Activated B cell treated with CpG ODN at 0.5 μM for 24 hours (primary cell): ENCODE measurements around the gene FBXO4. TPM values are rescaled to one million over a fixed set of nuclear protein-coding genes. Genes with fewer than 3 reads are reported as not detected.

ENCODE experiments used
- ATAC-seq: fragments of 200-7000 bp; cut with Tn5 transposase; one replicate; pipeline ENCODE4 v1.10.0; 2021; ENCODE audit warnings: low read depth, mild to moderate bottlenecking, moderate library complexity
- CTCF ChIA-PET: fragments of 350-600 bp; sonication (Branson Sonifier 250); formaldehyde crosslinking; loops from one replicate; lab custom pipeline; 2021; ENCODE audit warnings: antibody characterized with exemption; lab: Charles Lee
- POLR2A ChIA-PET: fragments of 350-600 bp; sonication (Branson Sonifier 250); formaldehyde crosslinking; loops from one replicate; lab custom pipeline; 2021; ENCODE audit warnings: antibody characterized with exemption; lab: Charles Lee
- DNase-seq: peaks from one replicate; pipeline ENCODE4 v3.0.0; 2022
- H3K27ac Mint-ChIP-seq: one replicate; pipeline ENCODE4 v1.8.0; 2020; ENCODE audit warnings: mixed read lengths
- H3K27me3 Mint-ChIP-seq: one replicate; pipeline ENCODE4 v1.8.0; 2021; ENCODE audit warnings: mixed read lengths
- H3K36me3 Mint-ChIP-seq: one replicate; pipeline ENCODE4 v1.8.0; 2021; ENCODE audit warnings: low read depth, mixed read lengths
- H3K4me1 Mint-ChIP-seq: one replicate; pipeline ENCODE4 v1.8.0; 2021; ENCODE audit warnings: mixed read lengths
- H3K4me3 Mint-ChIP-seq: one replicate; pipeline ENCODE4 v1.8.0; 2020; ENCODE audit warnings: mild to moderate bottlenecking, mixed read lengths
- H3K9me3 Mint-ChIP-seq: one replicate; pipeline ENCODE4 v1.8.0; 2020; ENCODE audit warnings: mixed read lengths
- CTCF ChIP-seq: fragments of 200-600 bp; IDR thresholded peaks from one replicate; pipeline ENCODE4 v1.8.0; 2022; ENCODE audit warnings: antibody characterized with exemption, mild to moderate bottlenecking
- intact Hi-C: fragments of 100-400 bp; cut with micrococcal nuclease; formaldehyde crosslinking; loops from one replicate; pipeline ENCODE4 v1.15.1; 2024
- total RNA-seq: library from RNA; stranded (reverse); gene quantifications from 2 replicates; pipeline ENCODE4 v1.2.3, GENCODE V29; 2022

The FBXO4 gene
- total RNA-seq, 1 donor from 2014 or later: 14.8 TPM

- no peaks in the 10 kb centered on the region for H3K9me3 Mint-ChIP-seq
- CTCF ChIA-PET: no interaction called here
- DNase-seq (no peak), ATAC-seq (no peak)
- no peak overlapping the region for H3K4me3 Mint-ChIP-seq
- POLR2A ChIA-PET: no interaction called here
- no peaks in the 10 kb centered on the region for H3K36me3 Mint-ChIP-seq
- no peak overlapping the region for H3K27ac Mint-ChIP-seq
- no peaks in the 10 kb centered on the region for H3K4me1 Mint-ChIP-seq
- intact Hi-C loops: no loop called here
- H3K27me3 Mint-ChIP-seq: peaks cover 32% of the 10 kb centered on the region
- no peak for TF ChIP-seq CTCF
Observed at GRCh38 chr5:41878643-41879478, 46.2 kb upstream of the FBXO4 start.

GRCh38 chr5:41882765-41883164, 42.3 kb upstream of the FBXO4 start:
- no peaks in the 10 kb centered on the region for H3K9me3 Mint-ChIP-seq
- TF ChIP-seq CTCF: no peak
- intact Hi-C loops: no loop called here
- H3K27ac Mint-ChIP-seq: no peak overlapping the region
- peaks cover 35% of the 10 kb centered on the region for H3K27me3 Mint-ChIP-seq
- DNase-seq (no peak), ATAC-seq (no peak)
- H3K4me3 Mint-ChIP-seq: no peak overlapping the region
- H3K4me1 Mint-ChIP-seq: no peaks in the 10 kb centered on the region
- ChIA-PET POLR2A (no interaction called here), CTCF (no interaction called here)
- H3K36me3 Mint-ChIP-seq: no peaks in the 10 kb centered on the region

GRCh38 chr5:41883243-41883642, 41.8 kb upstream of the FBXO4 start:
- CTCF ChIA-PET: no interaction called here
- no peak for TF ChIP-seq CTCF
- no peaks in the 10 kb centered on the region for H3K9me3 Mint-ChIP-seq
- ATAC-seq: no peak
- H3K4me3 Mint-ChIP-seq: no peak overlapping the region
- H3K4me1 Mint-ChIP-seq: no peaks in the 10 kb centered on the region
- POLR2A ChIA-PET: no interaction called here
- H3K27me3 Mint-ChIP-seq: peaks cover 37% of the 10 kb centered on the region
- intact Hi-C loops: no loop called here
- H3K36me3 Mint-ChIP-seq: no peaks in the 10 kb centered on the region
- no peak overlapping the region for H3K27ac Mint-ChIP-seq
- no peak for DNase-seq

GRCh38 chr5:41883936-41884335, 41.1 kb upstream of the FBXO4 start:
- intact Hi-C loops: no loop called here
- Mint-ChIP-seq H3K36me3 (no peaks in the 10 kb centered on the region), H3K4me1 (no peaks in the 10 kb centered on the region), H3K27ac (no peak overlapping the region), H3K4me3 (no peak overlapping the region), H3K27me3 (peaks cover 31% of the 10 kb centered on the region), H3K9me3 (no peaks in the 10 kb centered on the region)
- ATAC-seq: no peak
- DNase-seq: no peak
- TF ChIP-seq CTCF: no peak
- CTCF ChIA-PET: no interaction called here
- POLR2A ChIA-PET: no interaction called here

- ChIA-PET CTCF (no interaction called here), POLR2A (interaction anchor here (0.6 to 0.8 kb wide), 2 partner anchors 19 to 40 kb away, joined by 3 read pairs; partner anchors contain the start of genes FBXO4 and RIMOC1)
- Mint-ChIP-seq H3K4me3 (no peak overlapping the region), H3K4me1 (no peaks in the 10 kb centered on the region), H3K9me3 (no peaks in the 10 kb centered on the region), H3K27ac (no peak overlapping the region), H3K27me3 (peaks cover 29% of the 10 kb centered on the region), H3K36me3 (no peaks in the 10 kb centered on the region)
- DNase-seq (no peak), ATAC-seq (no peak)
- intact Hi-C loops: no loop called here
- TF ChIP-seq CTCF: no peak
Observed at GRCh38 chr5:41885286-41885685, 39.8 kb upstream of the FBXO4 start.
